ENCODE measurements around the gene PSMC3.
"Not testable (repeated sequence)": the region's sequence is repeated elsewhere in the genome, so short reads cannot be mapped to it uniquely, and the experiment has no call there.

The PSMC3 gene

DNA sequence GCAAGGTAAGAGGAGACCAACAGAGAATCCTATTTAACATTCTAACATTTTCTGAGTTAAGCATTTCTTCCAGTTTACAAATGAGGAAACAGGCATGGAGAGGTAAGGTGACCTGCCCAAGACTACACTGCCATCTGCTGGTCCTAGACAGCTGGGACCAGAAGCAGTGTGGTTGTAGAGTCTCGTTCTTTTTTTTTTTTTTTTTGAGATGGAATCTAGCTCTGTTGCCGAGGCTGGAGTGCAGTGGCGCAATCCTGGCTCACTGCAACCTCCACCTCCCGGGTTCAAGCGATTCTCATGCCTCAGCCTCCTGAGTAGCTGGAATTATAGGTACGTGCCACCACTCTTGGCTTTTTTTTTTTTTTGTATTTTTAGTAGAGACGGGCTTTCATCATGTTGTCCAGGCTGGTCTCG lies 28.0 kb upstream of the PSMC3 start:
- H3K4me3 ChIP-seq (ENCODE audit: low read depth, low read length); H3K36me3 ChIP-seq (ENCODE audit: control insufficient read depth, insufficient read depth, low read length); H3K9me3 ChIP-seq (ENCODE audit: control insufficient read depth, insufficient read depth, low read length); H3K4me1 ChIP-seq (ENCODE audit: control insufficient read depth, insufficient read depth, low read length); H3K27me3 ChIP-seq (ENCODE audit: control insufficient read depth, insufficient read depth, low read length); H3K9ac ChIP-seq (ENCODE audit: low read depth, low read length); H3K27ac ChIP-seq (ENCODE audit: low read depth, low read length): not testable (repeated sequence)

DNA sequence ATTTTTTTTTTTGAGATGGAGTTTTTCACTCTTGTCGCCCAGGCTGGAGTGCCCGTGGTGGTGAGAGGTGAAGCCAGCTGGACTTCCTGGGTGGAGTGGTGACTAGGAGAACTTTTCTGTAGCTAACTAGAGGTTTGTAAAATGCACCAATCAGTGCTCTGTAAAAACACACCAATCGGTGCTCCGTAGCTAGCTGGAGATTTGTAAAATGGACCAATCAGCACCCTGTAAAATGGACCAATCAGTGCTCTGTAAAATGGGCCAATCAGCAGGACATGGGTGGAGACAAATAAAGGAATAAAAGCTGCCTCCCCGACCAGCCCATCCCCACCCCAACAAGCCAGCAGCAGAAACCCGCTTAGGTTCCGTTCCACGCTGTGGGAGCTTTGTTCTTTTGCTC lies 27.1 kb upstream of the PSMC3 start:
- Histone ChIP-seq H3K36me3 (ENCODE audit: control insufficient read depth, insufficient read depth, low read length) (no peaks in the 10 kb centered on the region), H3K27ac (ENCODE audit: low read depth, low read length) (no peak overlapping the region), H3K9ac (ENCODE audit: low read depth, low read length) (no peak overlapping the region), H3K9me3 (ENCODE audit: control insufficient read depth, insufficient read depth, low read length) (no peaks in the 10 kb centered on the region), H3K4me1 (ENCODE audit: control insufficient read depth, insufficient read depth, low read length) (no peaks in the 10 kb centered on the region), H3K27me3 (ENCODE audit: control insufficient read depth, insufficient read depth, low read length) (no peaks in the 10 kb centered on the region), H3K4me3 (ENCODE audit: low read depth, low read length) (no peak overlapping the region)

DNA sequence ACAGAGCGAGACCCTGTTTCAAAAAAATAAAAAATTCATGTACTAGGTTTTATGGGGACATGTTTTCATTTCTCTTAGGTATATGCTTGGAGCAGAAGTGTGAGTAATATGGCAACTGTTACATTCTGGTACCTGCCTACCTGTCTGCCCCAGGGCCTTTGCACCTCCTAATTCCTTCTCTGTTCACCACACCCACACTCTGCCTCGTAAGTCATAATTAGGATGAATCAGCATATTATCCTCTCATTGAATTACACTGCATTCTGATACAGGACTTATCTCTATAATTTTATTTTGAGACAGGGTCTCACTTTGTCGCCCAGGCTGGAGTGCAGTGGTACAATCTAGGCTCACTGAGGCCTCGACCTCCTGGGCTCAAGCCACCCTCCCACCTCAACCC lies 25.8 kb upstream of the PSMC3 start:
- no peaks in the 10 kb centered on the region for H3K27me3 ChIP-seq (ENCODE audit: control insufficient read depth, insufficient read depth, low read length)
- no peaks in the 10 kb centered on the region for H3K4me1 ChIP-seq (ENCODE audit: control insufficient read depth, insufficient read depth, low read length)
- H3K9me3 ChIP-seq (ENCODE audit: control insufficient read depth, insufficient read depth, low read length) = no peaks in the 10 kb centered on the region
- H3K36me3 ChIP-seq (ENCODE audit: control insufficient read depth, insufficient read depth, low read length) = no peaks in the 10 kb centered on the region
- no peak overlapping the region for H3K4me3 ChIP-seq (ENCODE audit: low read depth, low read length)
- H3K9ac ChIP-seq (ENCODE audit: low read depth, low read length) = no peak overlapping the region
- no peak overlapping the region for H3K27ac ChIP-seq (ENCODE audit: low read depth, low read length)

DNA sequence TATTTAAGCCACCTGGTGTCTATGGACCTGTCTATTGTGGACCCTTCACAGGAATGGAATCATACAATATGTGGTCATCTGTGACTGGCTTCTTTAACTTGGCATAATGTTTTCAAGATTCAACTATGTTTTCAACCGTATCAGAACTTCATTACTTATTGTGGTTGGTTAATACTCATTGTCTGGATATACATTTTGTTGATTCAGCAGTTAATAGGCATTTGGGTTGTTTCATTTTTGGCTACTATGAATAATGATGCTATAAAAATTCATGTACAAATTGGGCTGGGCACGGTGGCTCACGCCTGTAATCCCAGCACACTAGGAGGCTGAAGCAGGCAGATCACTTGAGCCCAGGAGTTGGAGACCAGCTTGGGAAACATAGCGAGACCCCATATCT lies 25.2 kb upstream of the PSMC3 start:
- no peaks in the 10 kb centered on the region for H3K27me3 ChIP-seq (ENCODE audit: control insufficient read depth, insufficient read depth, low read length)
- H3K9me3 ChIP-seq (ENCODE audit: control insufficient read depth, insufficient read depth, low read length) = no peaks in the 10 kb centered on the region
- H3K27ac ChIP-seq (ENCODE audit: low read depth, low read length) = no peak overlapping the region
- no peak overlapping the region for H3K4me3 ChIP-seq (ENCODE audit: low read depth, low read length)
- H3K36me3 ChIP-seq (ENCODE audit: control insufficient read depth, insufficient read depth, low read length) = no peaks in the 10 kb centered on the region
- no peaks in the 10 kb centered on the region for H3K4me1 ChIP-seq (ENCODE audit: control insufficient read depth, insufficient read depth, low read length)
- H3K9ac ChIP-seq (ENCODE audit: low read depth, low read length) = no peak overlapping the region

DNA sequence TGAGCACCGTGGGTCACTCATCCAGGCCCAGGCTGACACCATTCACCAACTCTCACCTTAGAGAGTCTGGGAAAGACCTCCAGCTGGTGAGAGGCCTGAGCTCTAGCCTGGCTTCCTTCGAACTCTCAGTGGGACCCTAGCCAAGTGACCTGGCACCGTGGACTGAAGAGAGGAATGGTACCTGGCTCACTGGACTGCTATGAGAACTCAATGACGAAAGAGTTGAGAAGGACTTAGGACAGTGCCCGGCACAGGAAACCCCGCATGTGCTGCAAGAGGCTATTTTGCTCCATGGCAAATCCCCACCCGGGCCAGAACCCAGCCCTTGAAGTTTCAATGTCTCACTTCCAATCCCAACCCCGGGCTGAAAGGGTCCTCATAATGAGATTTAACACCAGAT lies 23.3 kb upstream of the PSMC3 start:
- Histone ChIP-seq H3K4me3 (ENCODE audit: low read depth, low read length) (no peak overlapping the region), H3K9ac (ENCODE audit: low read depth, low read length) (no peak overlapping the region), H3K27me3 (ENCODE audit: control insufficient read depth, insufficient read depth, low read length) (no peaks in the 10 kb centered on the region), H3K9me3 (ENCODE audit: control insufficient read depth, insufficient read depth, low read length) (no peaks in the 10 kb centered on the region), H3K4me1 (ENCODE audit: control insufficient read depth, insufficient read depth, low read length) (no peaks in the 10 kb centered on the region), H3K36me3 (ENCODE audit: control insufficient read depth, insufficient read depth, low read length) (no peaks in the 10 kb centered on the region), H3K27ac (ENCODE audit: low read depth, low read length) (no peak overlapping the region)

DNA sequence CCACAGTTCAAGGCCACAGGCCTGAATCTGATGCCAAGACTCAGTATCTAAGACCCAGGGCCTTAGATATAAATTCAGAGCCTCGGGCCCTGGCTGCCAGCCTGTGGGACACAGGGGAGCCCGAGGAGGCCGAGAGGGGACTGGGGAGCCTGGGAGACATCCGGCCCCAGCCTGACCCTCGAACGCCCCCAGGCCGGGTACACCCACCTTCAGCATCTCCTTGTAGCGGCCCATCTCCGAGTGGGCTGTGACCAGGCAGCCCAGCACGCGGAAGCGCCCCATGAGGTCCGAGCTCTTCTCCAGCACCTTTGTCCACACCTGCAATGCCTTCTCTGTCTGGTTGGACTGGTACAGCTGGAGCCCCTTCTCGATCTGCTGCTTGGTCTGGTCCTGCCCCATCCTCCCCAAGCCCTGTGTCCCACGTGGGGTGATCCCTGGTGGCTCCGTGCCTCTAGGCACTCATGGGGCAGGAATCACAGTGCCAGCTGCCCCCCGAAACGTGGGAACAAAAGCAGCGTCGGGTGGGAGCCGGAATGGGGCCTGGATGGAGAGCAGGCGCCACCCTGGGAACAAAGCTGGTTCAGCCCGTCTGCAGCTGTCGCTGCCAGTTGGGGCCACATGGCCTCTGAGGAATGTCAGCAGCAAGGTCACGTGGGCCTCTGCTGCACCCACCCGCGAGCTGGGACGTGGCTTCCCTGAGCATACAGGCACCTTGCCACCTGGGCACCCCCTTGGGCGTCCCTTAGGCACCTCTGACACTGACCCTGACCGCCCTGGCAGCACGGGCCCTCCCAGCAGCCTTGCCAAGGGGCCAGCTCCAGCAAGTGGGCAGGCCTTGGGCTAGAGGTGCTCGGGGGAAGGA lies 22.6 kb upstream of the PSMC3 start, which contains the start of gene RAPSN:
RAPSN (minus strand) TSS at position 571 of the 862 bp plus-strand sequence; CDS start at position 399, 172 bp downstream.
- no peaks in the 10 kb centered on the region for H3K4me1 ChIP-seq (ENCODE audit: control insufficient read depth, insufficient read depth, low read length)
- no peaks in the 10 kb centered on the region for H3K27me3 ChIP-seq (ENCODE audit: control insufficient read depth, insufficient read depth, low read length)
- no peak within 1 kb of the TSS for H3K9ac ChIP-seq (ENCODE audit: low read depth, low read length)
- no peaks in the 10 kb centered on the region for H3K36me3 ChIP-seq (ENCODE audit: control insufficient read depth, insufficient read depth, low read length)
- H3K9me3 ChIP-seq (ENCODE audit: control insufficient read depth, insufficient read depth, low read length) = no peaks in the 10 kb centered on the region
- no peak within 1 kb of the TSS for H3K4me3 ChIP-seq (ENCODE audit: low read depth, low read length)
- H3K27ac ChIP-seq (ENCODE audit: low read depth, low read length) = no peak within 1 kb of the TSS

DNA sequence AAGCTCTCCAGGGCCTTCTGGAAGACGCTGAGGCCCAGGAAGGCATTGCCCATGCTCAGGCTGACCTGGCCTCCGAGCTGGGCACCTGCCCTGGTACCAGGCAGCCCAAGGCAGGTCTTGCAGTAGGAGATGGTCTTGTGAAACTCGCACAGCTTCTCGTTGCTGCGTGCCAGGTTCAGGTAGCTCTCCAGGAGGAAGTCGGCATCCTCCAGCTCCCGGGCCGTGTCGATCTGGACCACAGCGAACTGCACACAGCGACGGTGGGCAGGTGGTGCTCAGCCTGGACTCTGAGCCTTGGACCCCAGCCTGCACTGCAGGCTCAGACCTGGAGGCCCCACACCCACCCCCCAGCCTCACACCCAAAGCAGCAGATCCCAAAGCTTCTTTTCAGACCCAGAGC lies 21.7 kb upstream of the PSMC3 start:
- Histone ChIP-seq H3K9ac (ENCODE audit: low read depth, low read length) (no peak overlapping the region), H3K9me3 (ENCODE audit: control insufficient read depth, insufficient read depth, low read length) (no peaks in the 10 kb centered on the region), H3K27me3 (ENCODE audit: control insufficient read depth, insufficient read depth, low read length) (no peaks in the 10 kb centered on the region), H3K4me1 (ENCODE audit: control insufficient read depth, insufficient read depth, low read length) (no peaks in the 10 kb centered on the region), H3K36me3 (ENCODE audit: control insufficient read depth, insufficient read depth, low read length) (no peaks in the 10 kb centered on the region), H3K4me3 (ENCODE audit: low read depth, low read length) (no peak overlapping the region), H3K27ac (ENCODE audit: low read depth, low read length) (no peak overlapping the region)

DNA sequence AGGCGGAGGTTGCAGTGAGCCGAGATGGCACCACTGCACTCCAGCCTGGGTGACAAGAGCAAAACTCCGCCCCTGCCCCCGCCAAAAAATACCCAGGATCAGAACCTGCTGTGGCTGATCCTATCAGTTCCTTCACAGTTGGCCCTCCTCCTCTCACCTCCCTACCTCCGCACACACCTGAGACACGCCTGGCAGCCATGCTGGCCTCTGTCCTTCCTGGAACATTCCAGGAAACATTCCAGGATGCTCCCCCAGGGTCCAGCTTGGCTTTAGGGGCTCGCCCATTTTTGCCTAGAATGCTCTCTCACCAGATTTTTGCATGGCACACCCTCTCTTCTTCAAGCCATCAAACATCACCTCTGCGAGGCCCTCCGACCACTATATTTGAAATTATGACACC lies 20.6 kb upstream of the PSMC3 start:
- Histone ChIP-seq H3K27me3 (ENCODE audit: control insufficient read depth, insufficient read depth, low read length) (no peaks in the 10 kb centered on the region), H3K27ac (ENCODE audit: low read depth, low read length) (no peak overlapping the region), H3K36me3 (ENCODE audit: control insufficient read depth, insufficient read depth, low read length) (no peaks in the 10 kb centered on the region), H3K4me1 (ENCODE audit: control insufficient read depth, insufficient read depth, low read length) (no peaks in the 10 kb centered on the region), H3K9ac (ENCODE audit: low read depth, low read length) (no peak overlapping the region), H3K4me3 (ENCODE audit: low read depth, low read length) (no peak overlapping the region), H3K9me3 (ENCODE audit: control insufficient read depth, insufficient read depth, low read length) (no peaks in the 10 kb centered on the region)

DNA sequence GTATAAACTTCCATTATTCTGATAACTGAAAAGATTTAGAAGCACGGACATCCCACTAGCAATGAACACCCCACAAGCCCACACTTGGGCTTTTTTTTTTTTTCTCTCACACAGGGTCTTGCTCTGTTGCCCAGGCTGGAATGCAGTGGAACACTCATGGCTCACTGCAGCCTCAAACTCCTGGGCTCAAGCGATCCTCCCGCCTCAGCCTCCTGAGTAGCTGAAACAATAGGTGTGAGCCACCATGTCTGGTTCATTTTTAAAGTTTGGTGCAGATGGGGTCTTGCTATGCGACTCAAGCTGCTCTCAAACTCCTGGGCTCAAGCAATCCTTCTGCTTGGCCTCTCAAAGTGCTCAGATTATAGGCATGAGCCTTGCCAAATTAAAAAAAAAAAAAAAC lies 19.6 kb upstream of the PSMC3 start:
- Histone ChIP-seq H3K27ac (ENCODE audit: low read depth, low read length) (no peak overlapping the region), H3K9me3 (ENCODE audit: control insufficient read depth, insufficient read depth, low read length) (no peaks in the 10 kb centered on the region), H3K4me1 (ENCODE audit: control insufficient read depth, insufficient read depth, low read length) (no peaks in the 10 kb centered on the region), H3K9ac (ENCODE audit: low read depth, low read length) (no peak overlapping the region), H3K4me3 (ENCODE audit: low read depth, low read length) (no peak overlapping the region), H3K36me3 (ENCODE audit: control insufficient read depth, insufficient read depth, low read length) (no peaks in the 10 kb centered on the region), H3K27me3 (ENCODE audit: control insufficient read depth, insufficient read depth, low read length) (no peaks in the 10 kb centered on the region)

DNA sequence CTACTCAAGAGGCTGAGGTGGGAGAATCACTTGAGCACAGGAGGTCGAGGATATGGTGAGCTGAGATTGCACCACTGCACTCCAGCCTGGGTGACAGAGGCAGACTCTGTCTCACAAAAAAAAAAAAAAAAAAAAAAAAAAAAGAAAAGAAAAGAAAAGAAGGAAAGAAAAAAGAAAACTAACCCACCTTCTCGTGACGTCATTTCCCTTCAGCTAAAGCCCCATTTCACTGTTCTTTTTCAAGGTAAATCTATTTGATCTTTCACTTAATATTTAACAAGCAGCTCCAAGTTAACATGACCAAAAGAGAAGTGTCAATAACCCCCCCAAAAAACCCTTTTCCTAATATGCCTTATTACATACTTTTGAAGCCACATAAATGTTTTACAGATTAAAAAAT lies 17.6 kb upstream of the PSMC3 start:
- no peaks in the 10 kb centered on the region for H3K4me1 ChIP-seq (ENCODE audit: control insufficient read depth, insufficient read depth, low read length)
- H3K27ac ChIP-seq (ENCODE audit: low read depth, low read length) = no peak overlapping the region
- no peaks in the 10 kb centered on the region for H3K9me3 ChIP-seq (ENCODE audit: control insufficient read depth, insufficient read depth, low read length)
- no peak overlapping the region for H3K9ac ChIP-seq (ENCODE audit: low read depth, low read length)
- H3K27me3 ChIP-seq (ENCODE audit: control insufficient read depth, insufficient read depth, low read length) = no peaks in the 10 kb centered on the region
- H3K36me3 ChIP-seq (ENCODE audit: control insufficient read depth, insufficient read depth, low read length) = no peaks in the 10 kb centered on the region
- H3K4me3 ChIP-seq (ENCODE audit: low read depth, low read length) = no peak overlapping the region

DNA sequence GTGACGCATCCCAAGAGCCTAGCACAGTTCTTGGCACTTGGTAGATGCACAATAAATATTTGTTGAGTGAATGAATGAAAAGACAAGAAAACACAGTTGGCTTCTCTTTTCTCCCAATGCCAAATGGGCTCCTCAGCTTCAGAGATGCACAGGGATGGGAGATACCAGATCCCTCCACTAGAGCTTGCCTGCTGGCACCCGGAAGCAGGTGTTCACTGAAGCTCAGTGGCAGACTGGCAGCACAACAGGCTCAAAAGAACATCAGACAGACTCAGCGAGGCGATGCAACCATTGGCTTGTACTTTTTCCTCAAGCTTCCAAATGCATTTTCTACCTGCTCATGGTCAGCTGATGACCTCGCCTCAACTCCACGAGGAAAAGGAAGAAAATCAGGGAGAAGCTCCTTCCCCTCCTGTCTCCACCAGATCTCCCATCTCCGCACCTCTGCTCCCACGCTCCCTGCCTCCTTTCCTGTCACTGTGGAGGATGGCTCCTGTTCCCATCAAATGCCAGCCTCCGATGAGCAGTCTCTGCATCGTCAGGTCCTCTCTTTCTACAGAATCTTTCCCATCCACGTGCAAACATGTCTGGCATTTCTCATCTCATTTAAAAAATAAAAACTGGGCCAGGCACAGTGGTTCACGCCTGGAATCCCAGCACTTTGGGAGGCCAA lies 16.9 kb upstream of the PSMC3 start:
- Histone ChIP-seq H3K9me3 (ENCODE audit: control insufficient read depth, insufficient read depth, low read length) (no peaks in the 10 kb centered on the region), H3K4me1 (ENCODE audit: control insufficient read depth, insufficient read depth, low read length) (no peaks in the 10 kb centered on the region), H3K9ac (ENCODE audit: low read depth, low read length) (no peak overlapping the region), H3K27me3 (ENCODE audit: control insufficient read depth, insufficient read depth, low read length) (no peaks in the 10 kb centered on the region), H3K27ac (ENCODE audit: low read depth, low read length) (no peak overlapping the region), H3K36me3 (ENCODE audit: control insufficient read depth, insufficient read depth, low read length) (no peaks in the 10 kb centered on the region), H3K4me3 (ENCODE audit: low read depth, low read length) (no peak overlapping the region)

Measured in HUES48 (cell line).